HepG2 (cell line): ENCODE measurements around the gene NPW. TPM values are rescaled to one million over a fixed set of nuclear protein-coding genes. Genes with fewer than 3 reads are reported as not detected.

Experiments
- ATAC-seq: fragments of 200-7000 bp; cut with Tn5 transposase; 3 replicates; pipeline ENCODE4 v1.9.1; 2020; ENCODE audit warnings: mild to moderate bottlenecking, moderate library complexity
- BruUV-seq: library from RNA; stranded (reverse); fragments of 400-500 nt; replicated peaks from 2 replicates; lab custom pipeline; 2021; lab: Mats Ljungman, UMichigan
- CTCF ChIA-PET: fragments of 300-600 bp; formaldehyde crosslinking; extraction: SDS; loops from one replicate; lab custom pipeline; 2021; ENCODE audit warnings: low total read pairs, inconsistent platforms, low intra/inter-chr PET ratio; lab: Yijun Ruan, JAX
- POLR2A ChIA-PET: fragments of 350-600 bp; sonication (Branson Sonifier 250); formaldehyde crosslinking; loops from one replicate; lab custom pipeline; 2020; ENCODE audit warnings: antibody characterized with exemption, inconsistent platforms; lab: Yijun Ruan, JAX
- DNase-seq: peaks from one replicate; pipeline ENCODE4 v3.0.0-alpha.2; 2015; ENCODE audit warnings: low spot score
- FAIRE-seq: peaks from 3 replicates; lab custom pipeline; 2011; peaks lifted over from hg19 to GRCh38; lab: Jason Lieb, UNC
- H2AFZ ChIP-seq: one replicate; pipeline ENCODE4 v1.6.1; 2011; ENCODE audit warnings: low read length, inconsistent platforms
- H3K27ac ChIP-seq: fragments of 300-600 bp; 3 replicates; pipeline ENCODE4 v1.8.0; 2011; ENCODE audit warnings: mixed run types, mild to moderate bottlenecking, mixed read lengths, low read length, inconsistent platforms; ENCODE audit not compliant: insufficient read depth; ENCODE audit errors: extremely low read length
- H3K27me3 ChIP-seq, 2 experiments: fragments of 200-600 bp in 1 of 2; 2 replicates in 1 of 2; 3 replicates in 1 of 2; pipeline versions ENCODE4 v1.6.0 to v1.8.0; 2011; ENCODE audit warnings: low read length in 2 of 2, mild to moderate bottlenecking in 2 of 2, moderate library complexity in 2 of 2, inconsistent platforms in 1 of 2; ENCODE audit not compliant: insufficient read depth in 2 of 2, control insufficient read depth in 1 of 2
- H3K36me3 ChIP-seq, 2 experiments: fragments of 200-600 bp in 1 of 2; replicated peaks in 1 of 2; 2 replicates in 1 of 2; 3 replicates in 1 of 2; pipeline versions ENCODE4 v1.5.1 to v1.8.0; 2011; ENCODE audit warnings: low read length in 2 of 2, inconsistent platforms in 1 of 2; ENCODE audit not compliant: insufficient read depth in 2 of 2, control insufficient read depth in 1 of 2
- H3K4me1 ChIP-seq: 2 replicates; pipeline ENCODE4 v1.5.1; 2012; ENCODE audit warnings: low read length, inconsistent platforms; ENCODE audit not compliant: insufficient read depth
- H3K4me2 ChIP-seq: 2 replicates; pipeline ENCODE4 v1.6.0; 2011; ENCODE audit warnings: low read depth, low read length, inconsistent platforms
- H3K4me3 ChIP-seq, 3 experiments: fragments of 200-600 bp in 1 of 3; sonication (generic), shearing (Covaris generic) in 1 of 3; replicated peaks in 1 of 3; 2 replicates each; pipeline ENCODE4 v1.5.1; 2011 to 2016; ENCODE audit warnings: low read length in 3 of 3, inconsistent platforms in 2 of 3, low read depth in 2 of 3, mild to moderate bottlenecking in 2 of 3, control low read depth in 1 of 3, mixed read lengths in 1 of 3; ENCODE audit not compliant: insufficient read depth in 1 of 3
- H3K79me2 ChIP-seq: one replicate; pipeline ENCODE4 v1.6.1; 2011; ENCODE audit warnings: low read length, inconsistent platforms; ENCODE audit not compliant: insufficient read depth
- H3K9ac ChIP-seq: 2 replicates; pipeline ENCODE4 v1.6.0; 2011; ENCODE audit warnings: mild to moderate bottlenecking, low read depth, low read length, inconsistent platforms; ENCODE audit not compliant: insufficient read depth
- H3K9me3 ChIP-seq: 2 replicates; pipeline ENCODE4 v1.5.1; 2012; ENCODE audit warnings: mild to moderate bottlenecking, low read length
- H4K20me1 ChIP-seq: 2 replicates; pipeline ENCODE4 v1.6.0; 2011; ENCODE audit warnings: inconsistent platforms, mild to moderate bottlenecking, low read length, moderate library complexity; ENCODE audit not compliant: insufficient read depth
- HCFC1 ChIP-seq: fragments of 150-350 bp; IDR thresholded peaks from 2 replicates; pipeline ENCODE4 v1.6.1; 2014; ENCODE audit warnings: low read depth, low read length
- JUND ChIP-seq: sonication (generic); formaldehyde crosslinking; IDR thresholded peaks from 2 replicates; pipeline ENCODE4 v1.8.0; 2022; ENCODE audit warnings: mild to moderate bottlenecking, missing genetic modification reagents
- NONO ChIP-seq, 2 experiments: fragments of 450-650 bp in 1 of 2; sonication (generic) in 1 of 2; formaldehyde crosslinking in 1 of 2; IDR thresholded peaks in 1 of 2; conservative IDR thresholded peaks in 1 of 2; 2 replicates each; pipeline versions ENCODE4 v1.6.1 to v1.8.0; 2017 to 2022; ENCODE audit warnings: mild to moderate bottlenecking in 1 of 2, missing genetic modification reagents in 1 of 2, moderate library complexity in 1 of 2
- SMYD3 ChIP-seq: sonication (generic); formaldehyde crosslinking; IDR thresholded peaks from 2 replicates; pipeline ENCODE4 v1.8.1; 2023; ENCODE audit warnings: mild to moderate bottlenecking, missing genetic modification reagents
- SRSF9 ChIP-seq: fragments of 200-400 bp; formaldehyde crosslinking; IDR thresholded peaks from 2 replicates; pipeline ENCODE4 v1.6.1; 2018; ENCODE audit warnings: borderline replicate concordance, mild to moderate bottlenecking, low read depth, low read length; ENCODE audit not compliant: insufficient read depth, poor library complexity, severe bottlenecking
- TRAFD1 ChIP-seq: sonication (generic); formaldehyde crosslinking; IDR thresholded peaks from 2 replicates; pipeline ENCODE4 v1.5.1; 2020; ENCODE audit warnings: missing genetic modification reagents, mild to moderate bottlenecking, borderline replicate concordance
- YEATS2 ChIP-seq: sonication (generic); formaldehyde crosslinking; IDR thresholded peaks from 2 replicates; pipeline ENCODE4 v1.4.0; 2020; ENCODE audit warnings: missing genetic modification reagents, borderline replicate concordance
- ZBTB25 ChIP-seq: IDR thresholded peaks from 2 replicates; pipeline ENCODE4 v1.6.1; 2018; ENCODE audit warnings: missing genetic modification reagents
- ZNF263 ChIP-seq: sonication (generic); formaldehyde crosslinking; IDR thresholded peaks from 2 replicates; pipeline ENCODE4 v1.4.0; 2020; ENCODE audit warnings: missing genetic modification reagents
- ZNF367 ChIP-seq: sonication (generic); formaldehyde crosslinking; IDR thresholded peaks from 2 replicates; pipeline ENCODE4 v1.4.0; 2020; ENCODE audit warnings: missing genetic modification reagents, borderline replicate concordance
- ZNF501 ChIP-seq: sonication (generic); formaldehyde crosslinking; IDR thresholded peaks from 2 replicates; pipeline ENCODE4 v1.5.1; 2020; ENCODE audit warnings: mild to moderate bottlenecking, moderate library complexity, missing genetic modification reagents
- WGBS: methylation state at CpG from one replicate; pipeline ENCODE4 v1.1.6; 2017; ENCODE audit warnings: low lambda C conversion rate; 5-methylcytosine and 5-hydroxymethylcytosine counted together
- in situ Hi-C: cut with HindIII; loops from 2 replicates; pipeline ENCODE4 v1.10.0; 2017; ENCODE audit warnings: low pct_unique_long_range_greater_than_20kb; ENCODE audit not compliant: extremely low pct_ligation_motif_present
- intact Hi-C: fragments of 100-400 bp; cut with micrococcal nuclease; formaldehyde crosslinking; loops from one replicate; pipeline ENCODE4 v1.10.0; 2022; ENCODE audit not compliant: unreplicated experiment
- polyA plus RNA-seq, 8 experiments: library from polyadenylated mRNA; depleted of rRNA in 3 of 8; stranded (reverse) in 7 of 8; unstranded in 1 of 8; fragments of >200 nt; fragmentation: Illumina TruSeq in 4 of 8; extraction: Trizol in 4 of 8; gene quantifications; 2 replicates each; pipeline versions ENCODE4 v1.2.1 to v1.2.3, GENCODE V29; 2011 to 2016; ENCODE audit warnings: low read depth in 4 of 8, missing spikeins in 1 of 8, mixed read lengths in 1 of 8; ENCODE audit not compliant: insufficient read depth in 1 of 8
- total RNA-seq, 5 experiments: library from RNA; depleted of rRNA; stranded (reverse); fragments of >200 nt; fragmentation: Illumina TruSeq; extraction: Trizol; gene quantifications; 2 replicates each; pipeline ENCODE4 v1.2.3, GENCODE V29; 2016; ENCODE audit warnings: low read depth in 1 of 5
- TF ChIP-seq, protein P1 (sequence below): sonication (generic); formaldehyde crosslinking; conservative IDR thresholded peaks from 2 replicates; pipeline ENCODE4 v1.4.0; 2020; ENCODE audit warnings: missing genetic modification reagents
- TF ChIP-seq, protein P2 (sequence below), 2 experiments: sonication (generic) in 1 of 2; formaldehyde crosslinking in 1 of 2; IDR thresholded peaks; 2 replicates each; pipeline versions ENCODE4 v1.5.1 to v1.6.1; 2011 to 2020; ENCODE audit warnings: borderline replicate concordance in 1 of 2, low read depth in 1 of 2, low read length in 1 of 2, mild to moderate bottlenecking in 1 of 2, missing genetic modification reagents in 1 of 2, moderate library complexity in 1 of 2

The NPW gene
- total and polyA plus RNA-seq, 2 of the 13 experiments (the other 11 are each of a cell fraction or from before 2014, with no cell fraction given), result 0.24 to 0.97 TPM

GRCh38 chr16:2033057-2033908 lies 13.7 kb downstream of the NPW start:
- FAIRE-seq (no peak), DNase-seq (peak; percentile 53), ATAC-seq (peak; percentile 63)
- ChIA-PET POLR2A (interaction anchor here (0.8 to 4.6 kb wide), 7 partner anchors 9 to 122 kb away, joined by 3 to 59 read pairs (median 4); partner anchors contain the start of genes NTHL1, TRAF7 and TSC2), CTCF (no interaction called here)
- peaks cover 83% of the 10 kb centered on the region for H3K4me1 ChIP-seq
- no TSS peak for BruUV-seq
- no peak overlapping the region for H2AFZ ChIP-seq
- H4K20me1 ChIP-seq, result 0 out of 2 replicates have a peak, but pooled peaks cover 2% of the 10 kb centered on the region
- intact Hi-C loops (no loop called here), in situ Hi-C loops (no loop called here)
- H3K9me3 ChIP-seq, result no peaks in the 10 kb centered on the region
- H3K4me2 ChIP-seq, result peak overlapping the region; percentile 93
- peak overlapping the region; percentile 75 for H3K9ac ChIP-seq
- peak overlapping the region; percentile 24 to 69 (median 46); a peak in 5 of 6 replicates for H3K4me3 ChIP-seq
- H3K27ac ChIP-seq, result peak overlapping the region; percentile 89
- 22% methylated on average over 5 of the region's 37 CpGs for WGBS
- no peaks in the 10 kb centered on the region for H3K79me2 ChIP-seq
- H3K36me3 ChIP-seq, result peaks cover 3 to 6% of the 10 kb centered on the region in 2 experiments; a peak in 4 of 5 replicates
- no peaks in the 10 kb centered on the region for H3K27me3 ChIP-seq
- TF ChIP-seq HCFC1, result no peak
- TF ChIP-seq, protein P1, sequence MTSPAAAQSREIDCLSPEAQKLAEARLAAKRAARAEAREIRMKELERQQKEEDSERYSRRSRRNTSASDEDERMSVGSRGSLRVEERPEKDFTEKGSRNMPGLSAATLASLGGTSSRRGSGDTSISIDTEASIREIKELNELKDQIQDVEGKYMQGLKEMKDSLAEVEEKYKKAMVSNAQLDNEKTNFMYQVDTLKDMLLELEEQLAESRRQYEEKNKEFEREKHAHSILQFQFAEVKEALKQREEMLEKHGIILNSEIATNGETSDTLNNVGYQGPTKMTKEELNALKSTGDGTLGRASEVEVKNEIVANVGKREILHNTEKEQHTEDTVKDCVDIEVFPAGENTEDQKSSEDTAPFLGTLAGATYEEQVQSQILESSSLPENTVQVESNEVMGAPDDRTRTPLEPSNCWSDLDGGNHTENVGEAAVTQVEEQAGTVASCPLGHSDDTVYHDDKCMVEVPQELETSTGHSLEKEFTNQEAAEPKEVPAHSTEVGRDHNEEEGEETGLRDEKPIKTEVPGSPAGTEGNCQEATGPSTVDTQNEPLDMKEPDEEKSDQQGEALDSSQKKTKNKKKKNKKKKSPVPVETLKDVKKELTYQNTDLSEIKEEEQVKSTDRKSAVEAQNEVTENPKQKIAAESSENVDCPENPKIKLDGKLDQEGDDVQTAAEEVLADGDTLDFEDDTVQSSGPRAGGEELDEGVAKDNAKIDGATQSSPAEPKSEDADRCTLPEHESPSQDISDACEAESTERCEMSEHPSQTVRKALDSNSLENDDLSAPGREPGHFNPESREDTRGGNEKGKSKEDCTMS, result no peak
- TF ChIP-seq ZNF263 (CRISPR knock-in tag), result peak; percentile 44; the same call in 1 of the 2 replicates
- 0 out of 2 replicates have a peak, but pooled peaks have one; percentile 15 for TF ChIP-seq JUND (CRISPR knock-in tag)
- TF ChIP-seq ZNF367, result no peak
- TF ChIP-seq, protein P2, sequence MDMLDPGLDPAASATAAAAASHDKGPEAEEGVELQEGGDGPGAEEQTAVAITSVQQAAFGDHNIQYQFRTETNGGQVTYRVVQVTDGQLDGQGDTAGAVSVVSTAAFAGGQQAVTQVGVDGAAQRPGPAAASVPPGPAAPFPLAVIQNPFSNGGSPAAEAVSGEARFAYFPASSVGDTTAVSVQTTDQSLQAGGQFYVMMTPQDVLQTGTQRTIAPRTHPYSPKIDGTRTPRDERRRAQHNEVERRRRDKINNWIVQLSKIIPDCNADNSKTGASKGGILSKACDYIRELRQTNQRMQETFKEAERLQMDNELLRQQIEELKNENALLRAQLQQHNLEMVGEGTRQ (IDR thresholded peaks at IDR 0.05; ENCODE audit: low read depth, low read length), result no peak
- TF ChIP-seq, protein P2 (CRISPR knock-in tag; IDR thresholded peaks at IDR 0.05; ENCODE audit: borderline replicate concordance), result no peak
- no peak for TF ChIP-seq YEATS2 (CRISPR knock-in tag)
- no peak for TF ChIP-seq ZBTB25 (CRISPR knock-in tag)
- no peak for TF ChIP-seq NONO (IDR thresholded peaks at IDR 0.05)
- TF ChIP-seq NONO (CRISPR knock-in tag; conservative IDR thresholded peaks at IDR 0.05), result no peak
- peak; percentile 31; the same call in 1 of the 2 replicates for TF ChIP-seq ZNF501 (CRISPR knock-in tag)
- no peak for TF ChIP-seq TRAFD1
- TF ChIP-seq SMYD3 (CRISPR knock-in tag), result 0 out of 2 replicates have a peak, but pooled peaks have one; percentile 24
- TF ChIP-seq SRSF9, result no peak
